Cardiac muscle cell (in vitro differentiated cells and primary cell): Measurements from ENCODE around the gene MAN1B1. TPM values are rescaled to one million over a fixed set of nuclear protein-coding genes. Genes with fewer than 3 reads are reported as not detected.

Experiments used
- DNase-seq, 2 donors: peaks; one replicate each; pipeline versions ENCODE4 v3.0.0 to v3.0.0-alpha.2; 2010 to 2017; ENCODE audit warnings: low read depth in 1 of 2, low spot score in 1 of 2
- H3K27ac ChIP-seq: fragments of 200-600 bp; sonication (generic); 2 replicates; pipeline ENCODE4 v1.5.1; 2016
- H3K27me3 ChIP-seq: fragments of 200-600 bp; sonication (generic); 2 replicates; pipeline ENCODE4 v1.6.0; 2016; ENCODE audit warnings: control low read depth
- H3K36me3 ChIP-seq: fragments of 200-600 bp; sonication (generic); 2 replicates; pipeline ENCODE4 v1.5.1; 2016; ENCODE audit warnings: control low read depth
- H3K4me1 ChIP-seq: fragments of 200-600 bp; sonication (generic); 2 replicates; pipeline ENCODE4 v1.8.1; 2017; ENCODE audit warnings: low read depth, mild to moderate bottlenecking, mixed run types
- H3K4me3 ChIP-seq: fragments of 200-600 bp; sonication (generic); 2 replicates; pipeline ENCODE4 v1.5.1; 2016; ENCODE audit warnings: mild to moderate bottlenecking
- H3K9me3 ChIP-seq: fragments of 200-600 bp; sonication (generic); 2 replicates; pipeline ENCODE4 v1.5.1; 2017; ENCODE audit warnings: low read depth, mild to moderate bottlenecking, control low read depth
- CTCF ChIP-seq: IDR thresholded peaks from 2 replicates; pipeline ENCODE4 v1.5.1; 2012; ENCODE audit warnings: low read depth, mild to moderate bottlenecking, low read length
- polyA plus RNA-seq: library from polyadenylated mRNA; unstranded; fragments of >200 nt; fragmentation: Nextera tagmentation; extraction: Ambion mirVana; gene quantifications from 2 replicates; pipeline ENCODE4 v1.2.1, GENCODE V29; 2016
- total RNA-seq: library from RNA; depleted of rRNA; stranded (reverse); fragments of >200 nt; gene quantifications from 2 replicates; pipeline ENCODE4 v1.2.3, GENCODE V29; 2016

The MAN1B1 gene
- total and polyA plus RNA-seq, 2 experiments from 2014 or later, result 67.6 to 73.3 TPM

GRCh38 chr9:137066096-137066861 is 20.5 kb upstream of the MAN1B1 start:
- Histone ChIP-seq H3K27me3 (peaks cover 10% of the 10 kb centered on the region), H3K4me1 (no peaks in the 10 kb centered on the region), H3K36me3 (no peaks in the 10 kb centered on the region), H3K4me3 (no peak overlapping the region), H3K9me3 (no peaks in the 10 kb centered on the region), H3K27ac (no peak overlapping the region)
- no peak for TF ChIP-seq CTCF
- no peak for DNase-seq

- Histone ChIP-seq H3K9me3 (no peaks in the 10 kb centered on the region), H3K27me3 (peaks cover 10% of the 10 kb centered on the region), H3K4me3 (no peak overlapping the region), H3K36me3 (no peaks in the 10 kb centered on the region), H3K27ac (no peak overlapping the region), H3K4me1 (no peaks in the 10 kb centered on the region)
- peak; percentile 82 to 83 for DNase-seq
- TF ChIP-seq CTCF, result peak; percentile 85
These were observed 18.8 kb upstream of the MAN1B1 start for GRCh38 chr9:137067860-137068538.

GRCh38 chr9:137068539-137069507 is 18.0 kb upstream of the MAN1B1 start:
- Histone ChIP-seq H3K9me3 (no peaks in the 10 kb centered on the region), H3K27ac (no peak overlapping the region), H3K4me3 (peak overlapping the region; percentile 35), H3K27me3 (peaks cover 10% of the 10 kb centered on the region), H3K36me3 (no peaks in the 10 kb centered on the region), H3K4me1 (no peaks in the 10 kb centered on the region)
- DNase-seq, result no peak
- TF ChIP-seq CTCF, result no peak

GRCh38 chr9:137069508-137070091 is 17.2 kb upstream of the MAN1B1 start:
- no peaks in the 10 kb centered on the region for H3K9me3 ChIP-seq
- TF ChIP-seq CTCF, result no peak
- DNase-seq, result peak in 1 of 2 donors; percentile 53
- peaks cover 10% of the 10 kb centered on the region for H3K27me3 ChIP-seq
- no peaks in the 10 kb centered on the region for H3K4me1 ChIP-seq
- peak overlapping the region; percentile 35 for H3K4me3 ChIP-seq
- H3K36me3 ChIP-seq, result no peaks in the 10 kb centered on the region
- no peak overlapping the region for H3K27ac ChIP-seq
